Ramos (cell line): ENCODE measurements around the gene GPC1.

Source experiments
- in situ Hi-C: fragments of 300-500 bp; cut with MboI; formaldehyde crosslinking; loops from one replicate; pipeline ENCODE4 v1.14.3; 2022; ENCODE audit warnings: low sequenced_read_pairs; ENCODE audit not compliant: unreplicated experiment

GPC1 gene

DNA sequence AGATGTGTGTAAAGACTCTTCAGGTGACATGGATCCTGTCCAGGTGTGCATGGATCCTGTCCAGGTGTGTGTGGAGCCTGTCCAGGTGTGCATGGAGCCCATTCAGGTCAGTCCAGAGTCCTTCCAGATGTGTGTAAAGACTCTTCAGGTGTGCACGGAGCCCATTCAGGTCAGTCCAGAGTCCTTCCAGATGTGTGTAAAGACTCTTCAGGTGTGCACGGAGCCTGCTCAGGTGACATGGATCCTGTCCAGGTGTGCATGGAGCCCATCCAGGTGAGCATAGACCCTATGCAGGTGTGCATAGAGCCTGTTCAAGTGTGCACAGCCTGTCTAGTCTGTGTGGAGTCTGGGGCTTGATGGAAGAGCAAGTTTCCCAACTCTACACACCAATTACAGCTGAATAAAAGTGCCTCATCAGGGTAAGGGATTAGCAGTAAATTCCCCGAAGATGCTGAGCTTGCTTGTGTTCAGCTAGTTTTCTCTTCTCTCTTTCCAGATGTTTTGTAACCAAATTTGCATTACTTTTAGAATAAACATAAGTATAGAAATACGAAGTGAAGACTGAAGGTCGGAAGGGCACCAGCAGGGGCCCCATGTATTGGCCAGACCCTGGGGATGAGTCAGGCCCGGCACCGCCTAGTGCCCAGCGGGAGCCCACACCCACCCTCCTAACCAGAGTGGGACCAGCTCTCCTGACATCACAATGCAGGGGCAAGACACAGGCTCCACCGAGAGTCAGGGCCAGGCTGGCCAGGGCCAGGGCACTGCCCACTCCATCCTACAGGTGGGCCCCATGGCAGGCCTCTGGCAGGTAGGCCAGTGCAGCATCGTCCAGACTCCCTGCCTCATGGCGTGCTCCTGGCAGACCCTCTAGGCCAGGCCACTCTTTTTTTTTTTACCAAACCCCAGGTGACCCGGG is 38.6 kb upstream of the GPC1 start:
- in situ Hi-C loops, result no loop called here

DNA sequence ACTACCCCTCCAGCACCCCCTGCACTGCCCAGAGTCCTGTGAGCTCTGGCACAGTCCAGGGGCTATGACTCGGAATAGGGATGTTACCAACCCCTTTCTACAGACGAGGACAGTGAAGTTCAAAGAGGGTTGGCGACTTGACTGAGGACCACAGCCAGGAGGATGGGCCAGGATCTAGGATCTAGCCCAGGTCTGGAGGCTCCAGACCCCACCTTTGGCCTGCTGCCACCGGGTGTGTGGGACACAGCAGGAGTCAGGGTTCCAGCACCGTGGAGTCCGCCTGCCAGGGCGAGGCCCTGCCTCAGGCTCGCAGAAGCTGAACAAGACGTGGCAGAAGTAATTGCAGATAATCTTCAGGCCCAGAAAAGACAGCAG is 37.9 kb upstream of the GPC1 start:
- in situ Hi-C loops, result no loop called here

DNA sequence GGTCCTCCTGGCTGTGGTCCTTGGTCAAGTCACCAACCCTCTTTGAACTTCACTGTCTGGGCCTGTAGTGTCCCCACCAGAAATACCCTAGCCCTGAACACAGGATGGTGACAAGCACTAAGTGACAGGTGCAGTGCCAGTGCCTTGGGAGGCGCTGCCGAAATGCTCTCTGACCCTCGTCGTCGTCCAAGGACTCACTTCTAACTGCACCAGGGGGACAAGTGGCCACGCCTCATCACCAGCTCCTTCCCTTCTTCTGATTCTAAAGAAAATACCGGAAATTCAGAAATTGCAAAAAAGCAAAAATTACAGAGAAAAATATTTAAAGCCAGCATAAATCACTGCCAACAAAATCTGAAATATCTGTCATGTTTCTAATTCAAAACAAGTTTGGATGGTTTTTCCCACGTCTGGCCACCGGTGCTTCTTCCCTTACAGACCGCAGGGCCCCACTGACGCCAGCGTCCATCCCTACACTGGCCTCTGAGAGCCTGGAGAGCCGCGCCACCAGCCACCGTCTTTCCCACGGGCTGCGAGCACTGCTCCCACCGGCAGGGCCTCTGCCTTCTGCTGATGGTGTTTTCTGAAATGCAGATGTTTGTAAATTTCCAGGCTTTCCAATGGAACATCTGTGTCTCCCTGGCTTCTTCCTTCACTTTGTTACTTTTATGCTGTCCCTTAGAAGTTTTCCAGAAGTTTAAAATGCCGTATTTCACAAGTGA is 37.4 kb upstream of the GPC1 start:
- in situ Hi-C loops, result no loop called here

DNA sequence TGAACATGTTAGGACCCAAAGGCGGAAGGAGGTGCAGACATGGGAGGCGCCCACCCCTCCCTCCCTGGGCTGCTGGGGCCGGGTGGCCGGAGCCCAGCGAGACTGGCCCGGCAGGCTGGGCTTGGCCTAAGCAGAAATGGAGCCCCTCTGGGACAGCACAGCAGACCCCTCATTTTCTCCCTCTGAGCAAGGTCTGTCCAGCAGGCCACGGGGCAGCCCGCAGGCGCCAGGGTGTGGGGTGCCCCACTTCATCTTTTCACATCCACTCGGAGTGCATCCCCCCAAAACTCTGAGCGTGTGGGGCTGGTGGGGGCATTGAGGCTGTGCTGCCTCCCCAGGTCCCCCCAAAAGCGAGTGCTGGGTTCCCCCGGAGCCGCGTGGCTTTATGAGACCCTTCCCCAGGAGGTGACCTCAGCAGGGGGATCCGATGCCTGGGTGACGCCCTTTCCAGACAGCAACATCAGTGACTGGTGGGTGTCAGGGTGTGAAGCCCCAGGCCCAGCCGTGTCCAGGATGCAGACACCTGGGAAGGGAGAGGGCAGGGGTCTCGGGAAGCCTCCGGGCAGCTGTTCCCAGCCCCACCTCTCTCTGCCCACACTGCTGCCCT is 36.7 kb upstream of the GPC1 start:
- in situ Hi-C loops, result no loop called here

DNA sequence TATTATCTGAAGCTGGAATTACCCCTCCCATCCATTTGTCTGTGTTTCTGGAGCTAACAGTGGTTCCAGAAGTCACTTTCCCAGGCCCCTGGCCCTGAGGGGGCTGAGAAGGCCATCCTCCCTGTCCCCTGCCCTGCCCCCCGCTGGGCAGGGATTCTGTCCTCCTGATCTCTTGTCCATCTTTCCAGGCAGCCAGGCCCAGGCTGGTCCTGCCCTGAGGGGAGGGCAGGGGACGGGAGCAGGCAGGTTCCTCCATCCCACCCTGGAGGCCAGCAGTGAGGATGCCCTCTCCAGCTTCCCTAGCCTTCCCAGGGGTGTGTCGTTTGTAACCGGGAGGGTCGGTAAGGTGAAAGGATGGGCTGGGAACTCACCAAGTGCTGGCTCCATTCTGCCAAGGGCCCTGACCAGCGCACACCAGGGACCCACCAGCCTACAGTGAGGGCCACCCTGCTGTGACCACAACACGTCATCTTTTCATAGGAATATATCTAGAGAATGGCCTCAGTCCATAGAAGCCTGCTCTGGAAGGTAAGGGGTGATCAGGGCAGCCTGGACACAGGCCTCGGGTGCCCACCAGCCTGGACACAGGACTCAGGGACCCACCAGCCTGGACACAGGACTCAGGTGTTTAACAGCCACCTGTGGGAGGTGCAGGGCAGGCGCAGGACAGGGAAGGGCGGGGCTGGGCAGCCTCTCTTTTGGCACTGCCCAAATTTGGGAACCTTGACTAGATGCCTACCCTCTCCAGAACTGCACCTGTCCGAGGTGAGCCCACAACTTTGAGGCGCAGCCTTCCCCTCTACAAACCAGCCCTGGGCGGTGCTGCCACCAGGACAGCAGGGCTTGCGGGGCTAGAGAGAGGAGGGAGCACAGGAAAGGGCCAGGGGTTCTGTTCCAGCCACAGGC is 35.8 kb upstream of the GPC1 start:
- in situ Hi-C loops, result no loop called here

DNA sequence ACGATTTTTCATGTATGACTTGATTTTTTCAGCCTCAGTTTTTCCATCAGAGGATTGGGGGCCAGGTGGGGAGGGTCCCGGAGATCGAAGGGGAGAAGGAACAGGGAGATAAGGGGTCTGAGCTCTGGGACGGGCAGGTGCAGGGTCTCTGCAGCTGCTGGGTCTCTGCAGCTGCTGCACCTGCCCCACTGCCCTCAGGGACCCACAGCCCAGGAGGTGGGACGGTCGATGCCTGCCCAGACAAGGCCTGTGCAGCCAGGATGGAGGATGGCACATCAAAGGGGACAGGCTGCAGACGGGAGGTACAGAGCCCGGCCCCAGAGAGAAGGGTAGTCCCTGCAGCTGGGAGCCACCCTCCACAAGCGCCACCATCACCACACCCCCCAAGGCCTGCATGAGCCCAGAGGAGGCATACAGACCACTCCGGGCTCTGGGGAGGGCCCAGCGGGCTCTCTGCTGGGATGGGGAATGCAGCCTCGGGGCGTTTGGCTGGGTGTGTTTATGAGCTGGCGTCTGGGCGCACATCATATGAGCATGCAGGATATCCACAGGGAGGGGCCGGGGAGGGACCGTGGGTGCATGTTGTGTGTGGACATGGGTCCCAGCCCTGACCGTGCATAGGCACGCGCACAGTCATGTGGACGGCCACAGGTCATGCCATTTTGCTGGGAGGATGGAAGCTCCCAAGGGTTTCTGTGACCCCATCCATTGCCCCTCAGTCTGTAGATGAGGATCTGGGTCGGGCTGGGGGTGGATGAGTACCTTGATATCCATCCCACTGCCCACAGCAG is 34.9 kb upstream of the GPC1 start:
- in situ Hi-C loops, result no loop called here

DNA sequence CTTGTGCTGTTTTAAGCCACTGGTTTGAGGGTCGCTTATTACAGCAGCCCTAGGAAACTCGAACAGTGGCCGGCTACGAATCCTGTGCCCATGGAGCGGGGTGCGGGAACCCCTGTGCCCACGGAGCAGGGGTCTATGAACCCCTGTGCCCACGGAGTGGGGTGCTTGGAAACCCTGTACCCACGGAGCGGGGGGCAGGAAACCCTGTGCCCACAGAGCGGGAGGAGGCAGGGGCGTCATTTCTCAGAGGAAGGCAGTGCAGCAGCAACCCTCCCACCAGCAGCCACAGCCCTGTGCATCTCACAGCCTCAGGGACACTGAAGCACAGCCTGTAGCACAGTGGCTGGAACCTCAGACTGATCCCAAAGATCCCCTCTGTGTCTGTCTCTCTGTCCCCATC is 34.2 kb upstream of the GPC1 start:
- in situ Hi-C loops, result no loop called here

DNA sequence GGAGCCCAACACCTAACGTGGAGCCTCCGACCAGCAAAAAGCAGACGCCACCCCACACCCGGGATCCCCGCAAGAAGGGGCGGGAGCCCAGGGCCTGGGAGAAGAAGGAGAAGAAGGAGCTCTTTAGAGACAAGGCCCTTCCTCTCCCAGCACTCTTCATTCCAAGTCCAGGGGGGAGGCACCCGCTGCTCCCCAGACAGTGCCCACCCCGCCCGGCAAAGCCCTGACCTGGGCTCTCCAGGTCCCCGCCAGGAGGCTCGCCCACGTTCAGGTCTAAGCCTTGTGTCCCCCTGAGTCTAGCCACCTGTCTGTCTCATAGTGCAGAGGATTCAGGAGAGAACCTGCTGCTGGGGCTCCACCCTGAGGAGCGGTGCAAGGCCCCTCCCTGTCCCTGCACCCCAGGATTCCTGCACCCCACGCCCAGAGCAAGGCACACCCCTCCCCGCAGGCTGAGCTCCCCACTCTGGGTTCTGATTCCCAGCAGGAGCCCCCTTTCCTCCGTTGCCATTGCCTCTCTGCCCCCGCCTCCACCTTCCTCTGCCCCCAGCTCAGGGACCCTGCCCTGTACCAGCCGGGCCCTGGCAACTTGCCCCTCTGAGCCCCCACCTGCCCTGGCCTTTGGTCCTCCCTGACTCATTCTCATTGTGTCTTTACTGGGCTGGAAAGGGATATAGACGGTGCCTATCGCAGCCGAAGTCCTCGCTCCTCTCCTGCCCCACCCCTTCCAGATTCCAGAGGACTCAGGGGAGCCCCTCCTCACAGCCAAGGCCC is 33.5 kb upstream of the GPC1 start:
- in situ Hi-C loops, result no loop called here

DNA sequence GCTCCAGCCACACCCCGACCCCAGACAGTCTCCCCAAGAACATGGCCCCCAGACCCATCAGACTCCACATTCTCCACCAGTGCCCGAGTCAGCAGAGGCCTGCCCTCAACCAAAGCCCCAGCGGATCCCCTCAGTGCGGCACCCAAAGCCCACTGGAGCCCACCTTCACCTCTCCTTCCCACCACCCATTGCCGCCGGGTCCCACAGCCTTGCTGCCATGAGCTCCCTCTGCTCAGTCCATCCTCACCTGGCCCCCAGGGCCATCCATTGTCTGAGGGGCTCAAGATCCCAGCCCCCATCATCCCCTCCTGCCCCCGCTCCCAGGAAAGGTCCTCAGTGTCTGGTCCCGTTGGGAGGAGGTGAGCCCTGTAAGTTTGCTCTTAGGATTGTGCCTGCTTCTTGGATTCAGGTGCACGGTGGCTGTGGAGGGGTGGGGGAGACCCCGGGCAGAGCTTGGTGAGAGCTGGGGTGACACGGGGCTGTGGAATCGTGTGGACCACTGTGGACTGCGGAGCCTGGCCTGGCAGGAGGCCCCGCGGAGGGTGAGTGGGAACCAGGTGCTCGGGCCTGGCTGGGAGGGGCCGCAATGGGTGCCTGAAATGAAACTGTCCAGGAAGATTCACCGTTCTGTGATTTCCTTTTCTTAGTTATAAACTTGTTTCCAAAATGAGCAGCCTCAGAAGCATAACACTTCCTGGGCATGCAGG is 32.7 kb upstream of the GPC1 start:
- in situ Hi-C loops, result no loop called here

DNA sequence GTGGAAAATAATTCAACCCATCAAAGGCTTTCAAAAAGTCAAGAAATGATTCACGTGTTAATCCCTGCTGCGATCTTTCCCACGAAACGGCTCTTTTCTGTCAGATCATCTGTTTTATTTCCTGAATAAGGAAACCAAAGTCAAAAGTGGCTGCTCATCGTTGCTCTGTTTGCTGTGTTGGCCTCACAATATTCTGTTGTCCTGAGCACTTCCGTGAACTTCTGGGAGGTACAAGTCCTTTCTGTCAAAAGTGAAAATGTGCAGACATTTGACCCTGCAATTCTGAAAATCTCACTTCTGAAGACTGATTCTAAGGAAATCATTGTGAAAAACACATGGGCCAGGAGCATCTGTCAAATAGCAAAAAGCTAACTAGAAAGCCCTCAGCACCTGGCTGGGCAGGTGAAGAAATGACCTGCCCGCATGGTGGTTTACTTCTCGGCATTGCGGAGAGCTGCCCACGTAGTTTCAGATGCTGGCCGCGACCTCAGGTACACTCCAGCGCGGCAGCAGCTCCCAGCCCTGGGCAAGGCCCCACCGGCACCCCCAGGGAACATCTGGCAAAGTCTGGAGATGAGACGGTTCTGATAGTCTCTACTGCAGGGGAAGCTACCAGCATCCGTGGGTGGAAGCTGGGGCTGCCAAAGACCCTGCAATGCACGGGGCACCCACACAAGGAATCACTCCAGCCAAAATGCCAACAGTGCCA is 31.9 kb upstream of the GPC1 start:
- in situ Hi-C loops, result no loop called here

DNA sequence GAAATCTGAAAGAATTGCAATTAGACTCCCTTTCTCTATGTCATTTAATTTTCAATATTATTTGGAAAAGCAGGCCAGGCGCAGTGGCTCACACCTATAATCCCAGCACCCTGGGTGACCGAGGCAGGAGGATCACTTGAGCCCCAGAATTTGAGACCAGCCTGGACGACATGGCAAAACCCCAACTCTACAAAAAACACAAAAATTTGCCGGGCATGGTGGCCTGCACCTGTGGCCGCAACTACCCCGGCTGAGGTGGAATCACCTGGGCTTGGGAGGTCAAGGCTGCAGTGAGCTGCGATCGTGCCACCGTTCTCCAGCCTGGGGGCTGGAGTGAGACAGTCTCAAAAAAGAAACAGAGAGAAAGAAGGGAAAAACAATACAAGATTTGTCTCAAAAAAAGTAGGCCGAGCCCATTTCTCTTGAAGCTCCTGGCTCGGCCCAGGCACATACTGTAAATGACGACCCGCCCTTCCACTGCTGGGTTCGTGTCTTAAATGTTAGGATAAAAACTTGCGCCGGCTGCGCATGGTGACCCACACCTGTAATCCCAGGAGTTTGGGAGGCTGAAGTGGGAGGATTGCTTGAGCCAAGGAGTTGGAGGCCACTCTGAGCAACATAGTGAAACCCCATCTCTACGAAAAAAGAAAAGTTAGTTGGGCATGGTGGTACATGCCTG is 31.1 kb upstream of the GPC1 start:
- in situ Hi-C loops, result no loop called here

DNA sequence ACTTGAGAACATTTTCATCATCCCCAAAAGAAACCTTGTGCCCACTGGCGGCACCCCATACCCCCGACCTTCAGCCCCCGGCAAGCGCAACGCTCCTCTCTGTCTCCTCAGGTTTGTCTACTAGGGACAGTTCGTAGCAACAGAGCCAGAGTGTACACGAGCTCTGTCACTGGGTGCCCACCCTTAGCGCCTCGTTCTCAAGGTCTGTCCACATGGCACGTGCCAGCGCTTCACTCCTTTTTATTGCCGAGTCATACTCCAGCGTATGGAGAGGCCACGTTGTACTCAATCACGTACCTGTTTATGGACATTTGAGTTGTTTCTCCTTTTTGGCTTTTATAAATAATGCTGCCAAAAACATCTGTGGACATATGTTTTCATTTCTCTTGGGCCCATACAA is 30.3 kb upstream of the GPC1 start:
- in situ Hi-C loops, result no loop called here

DNA sequence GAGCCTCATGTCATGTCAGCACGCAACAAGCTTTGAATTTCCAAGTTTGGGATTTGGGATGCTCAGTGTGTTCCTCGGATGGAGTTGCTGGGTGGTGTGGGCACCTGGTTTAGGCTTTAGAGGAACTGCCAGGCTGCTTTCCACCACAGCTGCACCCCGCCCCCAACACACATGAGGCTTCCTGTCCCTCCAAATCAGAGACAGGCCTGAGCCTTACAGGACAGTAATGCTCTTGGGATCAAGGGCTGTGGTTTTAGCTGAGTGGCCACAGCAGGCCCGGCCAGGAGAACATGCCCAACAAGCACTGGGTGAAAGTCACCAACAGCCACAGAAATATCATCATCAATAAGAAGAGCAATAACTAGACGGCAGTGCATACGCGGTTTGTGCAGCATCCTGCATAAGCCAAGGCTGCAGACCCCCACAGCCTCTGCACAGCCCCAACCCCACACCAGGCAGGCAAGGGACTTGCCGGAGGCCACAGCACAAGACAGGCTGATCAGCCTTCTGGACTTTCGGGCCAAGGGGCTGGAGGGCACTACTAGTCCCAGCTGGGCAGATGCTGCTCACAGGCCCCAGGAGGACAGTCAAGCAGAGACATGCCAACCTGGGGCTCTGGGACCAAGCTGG is 29.7 kb upstream of the GPC1 start:
- in situ Hi-C loops, result no loop called here

DNA sequence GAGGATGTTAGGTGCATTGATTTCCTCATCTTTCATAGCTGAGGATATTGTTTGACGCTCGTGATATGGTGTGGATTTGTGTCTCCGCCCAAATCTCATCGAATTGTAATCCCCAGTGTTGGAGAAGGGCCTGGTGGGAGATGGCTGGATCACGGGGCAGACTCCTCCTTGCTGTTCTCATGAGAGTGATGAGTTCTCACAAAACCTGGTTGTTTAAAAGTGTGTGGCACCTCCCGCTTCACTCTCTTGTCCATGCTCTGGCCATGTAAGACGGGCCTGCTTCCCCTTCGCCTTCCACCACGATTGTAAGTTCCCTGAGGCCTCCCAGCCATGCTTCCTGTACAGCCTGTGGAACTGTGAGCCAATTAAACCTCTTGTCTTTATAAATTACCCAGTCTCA is 28.4 kb upstream of the GPC1 start:
- in situ Hi-C loops, result no loop called here

DNA sequence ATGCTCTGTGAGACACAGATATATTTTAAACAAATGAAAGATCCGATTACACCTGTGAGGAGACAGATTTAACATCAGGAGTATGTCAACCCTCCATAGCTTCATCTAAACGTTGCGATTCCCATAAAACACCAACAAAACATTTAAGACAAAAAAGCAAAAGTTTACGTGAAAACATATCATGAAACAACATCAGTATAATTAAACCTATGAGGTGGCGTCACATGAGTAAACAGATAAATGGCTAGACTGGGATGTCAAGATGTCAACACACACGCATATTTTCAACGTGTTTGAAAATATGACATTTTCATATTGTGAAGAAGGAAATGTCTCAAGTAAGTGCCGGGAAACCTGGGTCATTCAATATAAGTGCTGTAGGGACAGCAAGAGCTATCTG is 25.5 kb upstream of the GPC1 start:
- in situ Hi-C loops, result no loop called here

DNA sequence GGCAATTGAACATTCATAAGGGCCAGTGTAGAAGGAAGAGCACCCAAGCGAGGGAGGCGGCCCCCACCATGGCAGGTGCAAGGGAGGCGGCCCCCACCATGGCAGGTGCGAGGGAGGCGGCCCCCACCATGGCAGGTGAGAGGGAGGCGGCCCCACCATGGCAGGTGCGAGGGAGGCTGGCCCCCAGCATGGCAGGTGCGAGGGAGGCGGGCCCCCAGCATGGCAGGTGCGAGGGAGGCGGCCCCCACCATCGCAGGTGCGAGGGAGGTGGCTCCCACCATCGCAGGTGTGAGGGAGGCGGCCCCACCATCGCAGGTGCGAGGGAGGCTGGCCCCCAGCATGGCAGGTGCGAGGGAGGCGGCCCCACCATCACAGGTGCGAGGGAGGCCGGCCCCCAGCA is 24.7 kb upstream of the GPC1 start:
- in situ Hi-C loops, result no loop called here
